Activated T-helper 2 cell treated with anti-CD3 and anti-CD28 coated beads, Interferon-gamma antibody, Interleukin-2, Interleukin-4, amounts not matched to agents 10 μg/mL and 5 μg/mL and 100 μg/mL, durations not matched to agents 14 hours and 24 hours and 36 hours (primary cell): Measurements from ENCODE around the gene EPAS1. TPM values are rescaled to one million over a fixed set of nuclear protein-coding genes. Genes with fewer than 3 reads are reported as not detected.

Experiments
- DNase-seq: peaks from one replicate; pipeline ENCODE4 v3.0.0; 2021; ENCODE audit warnings: low spot score
- H3K27ac Mint-ChIP-seq: one replicate; pipeline ENCODE4 v1.8.0; 2021; ENCODE audit warnings: mixed read lengths
- H3K27me3 Mint-ChIP-seq: one replicate; pipeline ENCODE4 v1.8.0; 2021; ENCODE audit warnings: low read depth, mixed read lengths
- H3K36me3 Mint-ChIP-seq: one replicate; pipeline ENCODE4 v1.8.0; 2021; ENCODE audit warnings: low read depth, mixed read lengths
- H3K4me1 Mint-ChIP-seq: one replicate; pipeline ENCODE4 v1.8.0; 2021; ENCODE audit warnings: low read depth, mixed read lengths
- H3K4me3 Mint-ChIP-seq: one replicate; pipeline ENCODE4 v1.8.0; 2021; ENCODE audit warnings: low read depth, mild to moderate bottlenecking, moderate library complexity, mixed read lengths
- H3K9me3 Mint-ChIP-seq: one replicate; pipeline ENCODE4 v1.8.0; 2021; ENCODE audit warnings: mixed read lengths
- intact Hi-C: fragments of 100-400 bp; cut with micrococcal nuclease; formaldehyde crosslinking; loops from one replicate; pipeline ENCODE4 v1.15.1; 2023
- total RNA-seq: library from RNA; stranded (reverse); gene quantifications from 2 replicates; pipeline ENCODE4 v1.2.3, GENCODE V29; 2022

The EPAS1 gene
- total RNA-seq, 1 donor from 2014 or later = 100.0 TPM

DNA sequence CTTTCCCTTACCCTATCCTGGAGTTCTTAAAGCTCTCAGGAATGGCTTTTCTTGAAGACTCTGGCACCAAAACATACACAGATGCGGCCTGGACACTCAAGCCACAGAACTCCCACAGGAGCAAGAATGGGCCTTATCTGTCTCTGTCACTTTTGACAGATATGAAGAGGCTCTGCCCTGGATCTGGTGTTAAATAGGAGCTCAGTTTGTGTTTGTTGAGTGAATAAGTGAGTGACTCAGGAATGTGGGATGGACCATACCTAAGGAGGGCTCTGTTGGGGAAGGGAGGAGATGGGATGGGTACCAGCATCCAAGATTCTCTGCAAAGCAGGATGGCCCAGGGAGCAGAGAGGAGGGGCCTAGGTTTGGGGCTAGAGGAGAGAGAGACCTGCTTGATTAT, 33.9 kb upstream of the EPAS1 start:
- intact Hi-C loops = no loop called here

DNA sequence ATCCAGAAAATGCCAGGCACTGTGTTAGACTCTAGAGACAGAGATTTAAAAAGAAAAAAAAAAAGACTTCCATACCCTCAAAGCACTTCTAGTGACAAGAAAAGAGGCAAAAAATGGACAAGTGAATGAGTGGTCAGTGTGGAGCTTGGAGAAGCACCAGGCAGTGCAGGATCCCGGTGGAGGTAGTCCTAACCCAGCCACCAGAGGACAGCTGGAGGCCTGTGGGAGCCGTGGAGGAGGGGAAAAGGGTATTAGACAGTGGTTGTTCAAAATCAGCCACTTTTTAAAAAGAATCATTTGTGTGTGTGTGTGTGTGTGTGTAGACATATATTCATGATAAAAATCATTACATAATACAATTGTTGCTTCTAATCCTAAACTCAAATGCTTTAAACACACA, 32.8 kb upstream of the EPAS1 start:
- Mint-ChIP-seq H3K9me3 (no peaks in the 10 kb centered on the region), H3K4me3 (no peak overlapping the region), H3K4me1 (peaks cover 19% of the 10 kb centered on the region), H3K36me3 (no peaks in the 10 kb centered on the region), H3K27me3 (peaks cover 21% of the 10 kb centered on the region), H3K27ac (no peak overlapping the region)
- no peak for DNase-seq
- intact Hi-C loops = no loop called here

More for the DNA sequence above, 33.9 kb upstream of the EPAS1 start:
- Mint-ChIP-seq H3K27ac (no peak overlapping the region), H3K9me3 (no peaks in the 10 kb centered on the region), H3K27me3 (peaks cover 24% of the 10 kb centered on the region), H3K36me3 (no peaks in the 10 kb centered on the region), H3K4me1 (peaks cover 13% of the 10 kb centered on the region), H3K4me3 (no peak overlapping the region)
- DNase-seq = no peak

DNA sequence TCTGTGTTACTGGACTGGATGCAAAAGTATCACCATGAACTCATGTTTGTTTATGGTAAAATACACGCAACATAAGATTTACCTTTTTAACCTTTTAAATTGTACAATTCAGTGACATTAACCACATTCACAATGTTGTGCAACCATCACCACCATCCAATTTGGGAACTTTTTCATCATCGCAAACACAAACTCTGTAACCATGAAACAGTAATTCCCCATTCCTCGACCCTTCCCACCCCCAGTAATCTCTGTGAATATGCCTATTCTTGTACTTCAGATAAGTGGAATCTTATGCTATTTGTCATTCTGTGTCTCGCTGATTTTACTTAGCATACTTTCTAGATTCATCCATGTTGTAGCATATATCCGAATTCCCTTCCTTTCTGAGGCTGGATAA, 31.1 kb upstream of the EPAS1 start:
- H3K36me3 Mint-ChIP-seq = no peaks in the 10 kb centered on the region
- H3K9me3 Mint-ChIP-seq = no peaks in the 10 kb centered on the region

DNA sequence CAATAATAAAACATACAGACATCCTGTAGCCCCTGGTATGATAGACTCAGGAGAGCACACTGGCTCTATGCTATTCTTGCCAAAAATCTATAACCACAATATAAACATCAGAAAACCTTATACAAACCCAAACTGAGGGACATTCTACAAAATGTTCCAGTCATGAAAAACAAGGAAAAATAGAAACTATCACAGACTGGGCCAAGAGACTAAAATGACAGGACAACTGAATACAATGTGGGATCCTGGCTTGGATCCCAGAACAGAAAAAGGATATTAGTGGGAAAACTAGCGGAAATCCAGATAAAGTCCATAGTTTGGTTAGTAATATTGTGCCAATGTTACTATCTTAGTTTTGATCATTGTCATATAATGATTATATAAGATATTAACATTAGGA, 29.6 kb upstream of the EPAS1 start:
- intact Hi-C loops = no loop called here
- Mint-ChIP-seq H3K36me3 (no peaks in the 10 kb centered on the region), H3K4me3 (no peak overlapping the region)

More for the DNA sequence above, 31.1 kb upstream of the EPAS1 start:
- Mint-ChIP-seq H3K4me1 (peaks cover 34% of the 10 kb centered on the region), H3K27ac (no peak overlapping the region), H3K4me3 (no peak overlapping the region), H3K27me3 (peaks cover 16% of the 10 kb centered on the region)
- no peak for DNase-seq
- intact Hi-C loops = no loop called here

DNA sequence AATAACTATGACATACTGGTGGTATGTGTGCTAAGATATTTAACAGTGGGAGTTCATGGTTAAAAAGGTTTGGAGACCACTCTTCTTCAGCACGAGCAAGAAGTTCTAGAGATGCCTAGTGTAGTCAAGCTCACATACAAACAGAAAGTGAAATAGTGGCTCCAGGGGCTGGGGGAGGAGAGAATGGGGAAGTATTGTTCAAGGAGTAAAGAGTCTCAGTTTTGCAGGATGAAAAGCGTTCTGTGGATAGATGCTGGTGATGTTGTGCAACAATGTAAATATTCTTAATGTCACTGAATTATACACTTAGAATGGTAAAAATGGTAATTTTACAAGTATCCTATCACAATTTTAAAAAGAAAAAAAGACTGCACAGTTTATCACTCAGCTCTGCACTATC, 29.0 kb upstream of the EPAS1 start:
- Mint-ChIP-seq H3K9me3 (no peaks in the 10 kb centered on the region), H3K27me3 (peaks cover 12% of the 10 kb centered on the region), H3K27ac (no peak overlapping the region), H3K4me3 (no peak overlapping the region), H3K36me3 (no peaks in the 10 kb centered on the region), H3K4me1 (peaks cover 34% of the 10 kb centered on the region)
- intact Hi-C loops = no loop called here
- no peak for DNase-seq

More for the DNA sequence above, 29.6 kb upstream of the EPAS1 start:
- peaks cover 12% of the 10 kb centered on the region for H3K27me3 Mint-ChIP-seq
- DNase-seq = no peak
- peaks cover 34% of the 10 kb centered on the region for H3K4me1 Mint-ChIP-seq
- H3K27ac Mint-ChIP-seq = no peak overlapping the region
- H3K9me3 Mint-ChIP-seq = no peaks in the 10 kb centered on the region

DNA sequence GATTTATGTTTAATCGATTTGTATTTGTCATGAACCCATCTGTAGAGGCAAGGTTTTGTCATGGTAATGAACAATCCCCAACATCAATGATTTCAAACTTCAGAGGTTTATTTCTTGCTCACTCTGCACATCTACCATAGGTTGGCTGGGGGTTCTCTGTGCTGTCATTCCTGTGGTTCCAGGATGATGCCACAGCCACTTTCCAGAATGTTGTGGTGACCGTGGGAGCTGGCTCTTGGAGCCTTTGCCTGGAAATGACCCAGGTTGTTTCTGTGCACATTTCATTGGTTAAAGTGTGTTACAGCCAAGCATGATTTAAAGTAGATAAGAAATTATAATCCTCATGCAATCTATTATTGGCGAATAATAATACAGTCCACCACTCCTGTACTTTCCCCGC, 28.2 kb upstream of the EPAS1 start:
- Mint-ChIP-seq H3K9me3 (no peaks in the 10 kb centered on the region), H3K4me1 (peaks cover 34% of the 10 kb centered on the region), H3K4me3 (no peak overlapping the region), H3K27ac (no peak overlapping the region), H3K27me3 (peaks cover 12% of the 10 kb centered on the region), H3K36me3 (no peaks in the 10 kb centered on the region)
- intact Hi-C loops = no loop called here
- DNase-seq = no peak

DNA sequence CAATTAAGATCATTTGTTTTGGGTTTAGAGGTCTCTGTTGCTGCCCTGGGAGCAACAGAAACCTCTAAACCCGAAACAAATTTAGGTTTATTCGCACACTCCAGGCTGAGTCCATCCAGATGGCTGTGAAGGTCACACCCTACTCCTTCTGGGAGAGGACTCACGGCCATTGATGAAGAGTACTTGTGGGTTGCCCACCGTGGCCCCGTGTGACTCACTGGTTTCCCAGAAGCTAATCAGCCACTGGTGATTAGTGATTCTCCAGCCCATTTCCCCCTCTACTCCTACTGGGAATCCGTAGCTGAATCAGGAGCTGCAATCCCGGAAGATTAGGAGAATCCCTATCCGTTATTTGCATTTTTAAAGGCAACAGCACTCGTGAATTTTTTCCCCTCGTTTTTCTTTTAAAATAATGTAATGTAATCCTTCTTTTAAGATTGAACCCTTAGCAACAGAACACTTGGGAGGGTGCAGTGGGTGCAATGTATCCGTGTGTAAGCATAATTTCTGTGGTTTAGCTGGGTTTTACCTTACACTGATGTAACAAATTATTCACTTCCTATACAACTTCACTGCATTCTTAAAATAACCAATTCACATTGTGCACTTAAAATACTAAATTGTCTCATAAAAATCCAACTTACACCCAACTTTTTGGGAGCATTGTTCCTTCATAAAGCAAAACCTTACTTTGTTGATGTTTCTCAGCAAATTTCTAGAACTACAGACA, 27.5 kb upstream of the EPAS1 start:
- intact Hi-C loops = no loop called here
- no peak for DNase-seq
- H3K27ac Mint-ChIP-seq = peak overlapping the region; percentile 35
- no peaks in the 10 kb centered on the region for H3K36me3 Mint-ChIP-seq
- H3K4me3 Mint-ChIP-seq = no peak overlapping the region
- H3K9me3 Mint-ChIP-seq = no peaks in the 10 kb centered on the region
- H3K4me1 Mint-ChIP-seq = peaks cover 34% of the 10 kb centered on the region
- H3K27me3 Mint-ChIP-seq = peaks cover 12% of the 10 kb centered on the region

DNA sequence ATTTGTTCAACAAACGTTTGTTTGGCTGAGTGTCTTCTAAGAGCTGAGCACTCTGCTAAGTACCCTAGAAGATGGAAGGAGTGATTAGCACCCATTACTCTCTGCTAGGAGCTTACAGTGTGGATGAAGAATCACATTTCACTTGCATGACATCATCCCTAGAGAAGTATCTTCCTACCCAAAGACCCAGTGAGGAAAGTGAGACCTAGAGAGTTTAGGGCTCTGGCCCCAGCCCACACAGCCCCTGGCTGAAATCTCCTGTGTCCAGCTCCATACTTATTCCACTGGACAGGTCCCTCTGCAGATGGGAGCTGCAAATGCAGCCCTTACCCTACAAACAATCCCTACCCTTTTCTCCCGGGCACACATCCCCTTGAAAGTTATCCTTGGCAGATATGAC, 26.8 kb upstream of the EPAS1 start:
- H3K27me3 Mint-ChIP-seq = peaks cover 9% of the 10 kb centered on the region

DNA sequence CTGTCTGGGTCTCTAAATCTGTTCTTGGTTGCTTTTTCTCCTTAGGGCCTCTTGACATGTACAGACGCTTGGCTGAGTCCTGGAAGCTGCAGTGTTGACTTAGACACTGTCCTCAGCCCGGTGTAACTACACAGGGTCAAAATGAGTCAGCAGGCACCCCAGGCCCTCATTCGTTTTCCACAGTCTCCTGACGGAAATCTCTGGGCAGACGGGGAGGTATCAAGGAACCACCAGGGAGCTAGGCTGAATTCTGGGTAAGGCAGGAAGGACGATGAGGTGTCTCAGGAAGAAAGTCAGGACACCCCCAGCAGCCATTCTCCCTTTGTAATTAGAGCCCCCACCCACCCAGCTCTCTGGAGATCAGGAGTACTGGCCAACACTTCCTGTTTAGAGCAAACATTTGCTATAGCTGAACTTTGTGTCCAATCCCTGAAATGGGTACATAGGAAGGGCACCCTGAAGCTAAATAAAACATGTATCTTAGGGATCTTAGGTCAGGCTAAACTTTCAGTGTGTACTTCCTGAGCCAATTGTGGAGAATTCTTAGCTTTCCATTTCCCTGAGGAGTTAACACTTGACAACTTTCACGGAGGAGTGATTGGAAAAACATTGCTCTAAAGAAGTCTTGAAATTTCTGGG, 23.9 kb upstream of the EPAS1 start:
- DNase-seq = no peak
- H3K27me3 Mint-ChIP-seq = peaks cover 20% of the 10 kb centered on the region
- H3K36me3 Mint-ChIP-seq = no peaks in the 10 kb centered on the region
- intact Hi-C loops = no loop called here
- H3K4me3 Mint-ChIP-seq = no peak overlapping the region
- H3K9me3 Mint-ChIP-seq = no peaks in the 10 kb centered on the region
- H3K4me1 Mint-ChIP-seq = peaks cover 31% of the 10 kb centered on the region
- H3K27ac Mint-ChIP-seq = peak overlapping the region; percentile 54

More for the DNA sequence above, 26.8 kb upstream of the EPAS1 start:
- H3K9me3 Mint-ChIP-seq = no peaks in the 10 kb centered on the region
- peaks cover 34% of the 10 kb centered on the region for H3K4me1 Mint-ChIP-seq
- H3K27ac Mint-ChIP-seq = peak overlapping the region; percentile 35
- DNase-seq = no peak
- intact Hi-C loops = no loop called here
- no peak overlapping the region for H3K4me3 Mint-ChIP-seq
- no peaks in the 10 kb centered on the region for H3K36me3 Mint-ChIP-seq

DNA sequence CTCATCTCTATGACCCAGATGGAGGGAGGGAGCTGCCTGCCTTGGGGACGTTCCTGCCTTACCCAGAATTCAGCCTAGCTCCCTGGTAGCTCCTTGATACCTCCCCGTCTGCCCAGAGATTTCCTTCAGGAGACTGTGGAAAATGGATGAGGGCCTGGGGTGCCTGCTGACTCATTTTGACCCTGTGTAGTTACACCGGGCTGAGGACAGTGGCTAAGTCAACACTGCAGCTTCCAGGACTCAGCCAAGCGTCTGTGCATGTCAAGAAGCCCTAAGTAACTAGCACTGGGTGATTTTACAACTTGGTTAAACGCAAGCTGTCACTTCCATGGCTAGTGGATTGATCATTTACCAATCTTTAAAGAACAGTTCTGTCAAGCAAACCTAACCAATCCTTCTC, 23.3 kb upstream of the EPAS1 start:
- no peak for DNase-seq
- intact Hi-C loops = loop anchor here (2.0 kb wide), 1 partner anchor 49 kb away; no protein-coding TSS in a partner anchor
- Mint-ChIP-seq H3K27ac (no peak overlapping the region), H3K4me3 (no peak overlapping the region), H3K4me1 (peaks cover 25% of the 10 kb centered on the region), H3K36me3 (no peaks in the 10 kb centered on the region), H3K27me3 (peaks cover 23% of the 10 kb centered on the region), H3K9me3 (no peaks in the 10 kb centered on the region)

DNA sequence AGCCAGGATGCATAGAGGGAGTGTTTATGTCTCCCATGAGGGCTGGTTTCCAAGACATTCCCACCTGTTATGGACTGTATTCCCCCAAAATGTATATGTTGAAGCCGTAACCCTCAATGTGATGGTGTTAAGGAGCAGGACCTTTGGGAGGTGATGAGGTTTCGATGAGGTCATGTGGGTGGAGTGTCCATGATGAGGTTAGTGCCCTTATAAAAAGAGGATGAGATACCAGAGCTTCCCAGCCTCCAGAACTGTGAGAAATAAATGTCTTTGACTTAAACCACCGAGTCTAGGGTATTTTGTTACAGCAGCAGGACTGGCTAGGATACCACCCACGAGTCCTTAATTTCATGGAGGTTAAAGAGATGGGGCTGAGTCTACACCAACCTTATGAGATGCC, 22.6 kb upstream of the EPAS1 start:
- intact Hi-C loops = loop anchor here (2.0 kb wide), 1 partner anchor 50 kb away; no protein-coding TSS in a partner anchor
- Mint-ChIP-seq H3K27me3 (peaks cover 27% of the 10 kb centered on the region), H3K4me3 (no peak overlapping the region), H3K9me3 (no peaks in the 10 kb centered on the region), H3K36me3 (no peaks in the 10 kb centered on the region), H3K4me1 (peaks cover 19% of the 10 kb centered on the region), H3K27ac (no peak overlapping the region)
- no peak for DNase-seq

DNA sequence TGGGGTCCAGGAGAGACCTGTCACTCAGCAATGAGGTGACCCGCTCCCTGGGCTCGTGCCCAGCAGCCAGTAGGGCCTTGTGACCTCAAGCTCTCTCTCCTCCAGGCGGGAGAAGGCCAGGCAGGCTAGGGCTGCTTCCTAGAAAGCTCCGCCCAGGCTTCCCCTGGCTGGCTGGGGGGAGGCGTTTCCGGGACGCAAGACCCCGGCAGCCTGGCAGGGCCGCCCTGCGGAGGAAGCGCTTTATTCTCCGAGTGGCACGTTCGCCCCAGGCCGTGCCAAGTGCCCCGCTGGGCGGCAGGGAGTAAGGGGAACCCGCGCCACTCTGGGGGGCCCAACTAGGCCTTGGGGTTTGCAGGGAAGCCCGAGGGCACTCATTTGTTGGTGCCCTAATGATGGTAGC, 21.2 kb upstream of the EPAS1 start:
- Mint-ChIP-seq H3K36me3 (no peaks in the 10 kb centered on the region), H3K27me3 (peaks cover 27% of the 10 kb centered on the region), H3K9me3 (no peaks in the 10 kb centered on the region), H3K27ac (no peak overlapping the region), H3K4me1 (peaks cover 5% of the 10 kb centered on the region), H3K4me3 (no peak overlapping the region)
- intact Hi-C loops = loop anchor here (2.0 kb wide), 1 partner anchor 51 kb away; no protein-coding TSS in a partner anchor
- no peak for DNase-seq

DNA sequence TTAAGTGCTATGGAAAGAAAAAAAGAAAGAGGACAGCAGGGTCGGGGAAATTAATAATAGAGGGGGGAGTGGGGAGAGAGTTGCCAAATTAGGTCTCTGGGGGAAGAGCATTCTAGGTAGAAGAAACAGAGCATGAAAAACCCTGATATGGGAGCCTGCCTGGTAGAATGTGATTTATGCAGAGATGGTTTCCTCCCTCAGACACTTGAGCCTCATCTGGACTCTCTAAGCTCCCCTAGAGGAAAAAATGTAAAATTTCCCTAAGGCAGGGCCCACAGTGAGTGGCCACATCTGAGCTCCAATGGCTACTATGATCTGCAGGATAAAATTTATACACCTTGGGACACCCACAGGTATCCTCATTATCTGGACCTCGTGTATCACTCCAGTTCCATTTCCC, 20.6 kb upstream of the EPAS1 start:
- DNase-seq = no peak
- intact Hi-C loops = no loop called here
- no peak overlapping the region for H3K27ac Mint-ChIP-seq
- no peaks in the 10 kb centered on the region for H3K36me3 Mint-ChIP-seq
- H3K27me3 Mint-ChIP-seq = peaks cover 27% of the 10 kb centered on the region
- H3K4me1 Mint-ChIP-seq = peaks cover 5% of the 10 kb centered on the region
- H3K9me3 Mint-ChIP-seq = no peaks in the 10 kb centered on the region
- no peak overlapping the region for H3K4me3 Mint-ChIP-seq
